ENCODE measurements around the gene SRP68.

DNA sequence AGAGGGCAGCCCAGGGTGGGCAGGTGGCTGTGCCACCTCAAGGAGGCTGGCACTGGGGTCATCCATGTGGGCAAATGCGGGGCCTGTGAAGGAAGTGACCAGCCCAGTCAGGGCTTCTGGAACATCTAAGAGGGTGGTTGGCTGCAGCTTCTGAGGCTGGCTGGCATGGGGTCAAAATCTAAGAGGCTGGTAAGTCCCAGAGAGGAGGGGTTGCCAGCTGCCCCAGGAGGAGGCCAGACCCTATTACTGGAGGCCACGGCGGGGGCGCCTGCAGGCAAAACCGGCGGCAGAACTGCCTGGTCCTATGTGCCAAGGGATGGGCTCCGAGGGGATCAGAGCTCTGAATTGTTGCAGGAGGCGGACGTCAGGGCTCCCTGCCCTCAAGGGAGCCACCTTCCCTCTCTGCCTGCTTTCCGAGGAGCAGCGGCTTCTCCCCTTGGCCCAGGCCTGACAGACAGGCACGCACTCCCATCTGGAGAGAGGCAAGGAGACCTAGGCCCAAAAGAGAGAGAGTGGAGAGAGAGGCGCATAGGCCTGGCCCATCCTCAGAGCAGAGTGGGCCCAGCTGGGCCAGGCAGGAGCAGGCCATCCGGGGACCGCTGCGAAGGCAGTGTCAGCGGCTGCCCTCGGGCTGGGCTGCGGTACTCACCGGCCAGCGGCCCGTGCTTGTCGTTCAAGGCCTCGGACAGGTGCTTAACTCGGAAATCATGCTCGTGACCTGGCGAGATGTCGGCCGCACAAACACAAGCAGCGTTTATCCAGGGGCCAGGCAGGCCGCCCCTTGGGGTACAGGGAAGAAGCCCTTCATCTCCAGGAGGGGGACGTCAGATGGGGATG is 17.6 kb upstream of the SRP68 start:
- TF ChIP-seq, protein P1, sequence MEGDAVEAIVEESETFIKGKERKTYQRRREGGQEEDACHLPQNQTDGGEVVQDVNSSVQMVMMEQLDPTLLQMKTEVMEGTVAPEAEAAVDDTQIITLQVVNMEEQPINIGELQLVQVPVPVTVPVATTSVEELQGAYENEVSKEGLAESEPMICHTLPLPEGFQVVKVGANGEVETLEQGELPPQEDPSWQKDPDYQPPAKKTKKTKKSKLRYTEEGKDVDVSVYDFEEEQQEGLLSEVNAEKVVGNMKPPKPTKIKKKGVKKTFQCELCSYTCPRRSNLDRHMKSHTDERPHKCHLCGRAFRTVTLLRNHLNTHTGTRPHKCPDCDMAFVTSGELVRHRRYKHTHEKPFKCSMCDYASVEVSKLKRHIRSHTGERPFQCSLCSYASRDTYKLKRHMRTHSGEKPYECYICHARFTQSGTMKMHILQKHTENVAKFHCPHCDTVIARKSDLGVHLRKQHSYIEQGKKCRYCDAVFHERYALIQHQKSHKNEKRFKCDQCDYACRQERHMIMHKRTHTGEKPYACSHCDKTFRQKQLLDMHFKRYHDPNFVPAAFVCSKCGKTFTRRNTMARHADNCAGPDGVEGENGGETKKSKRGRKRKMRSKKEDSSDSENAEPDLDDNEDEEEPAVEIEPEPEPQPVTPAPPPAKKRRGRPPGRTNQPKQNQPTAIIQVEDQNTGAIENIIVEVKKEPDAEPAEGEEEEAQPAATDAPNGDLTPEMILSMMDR (IDR thresholded peaks at IDR 0.05; ENCODE audit: insufficient read depth, low read length): no peak
- no peak for TF ChIP-seq POLR2AphosphoS5 (IDR thresholded peaks at IDR 0.05; ENCODE audit: low read depth)
- no peak for TF ChIP-seq GABPA (IDR thresholded peaks at IDR 0.05; ENCODE audit: low read depth)
